ENCODE measurements around the gene LYL1. TPM values are rescaled to one million over a fixed set of nuclear protein-coding genes. Genes with fewer than 3 reads are reported as not detected.

Gene LYL1
- total and polyA plus RNA-seq, 2 of the 13 experiments (the other 11 are each of a cell fraction or from before 2014, with no cell fraction given): 0.75 to 0.92 TPM

DNA sequence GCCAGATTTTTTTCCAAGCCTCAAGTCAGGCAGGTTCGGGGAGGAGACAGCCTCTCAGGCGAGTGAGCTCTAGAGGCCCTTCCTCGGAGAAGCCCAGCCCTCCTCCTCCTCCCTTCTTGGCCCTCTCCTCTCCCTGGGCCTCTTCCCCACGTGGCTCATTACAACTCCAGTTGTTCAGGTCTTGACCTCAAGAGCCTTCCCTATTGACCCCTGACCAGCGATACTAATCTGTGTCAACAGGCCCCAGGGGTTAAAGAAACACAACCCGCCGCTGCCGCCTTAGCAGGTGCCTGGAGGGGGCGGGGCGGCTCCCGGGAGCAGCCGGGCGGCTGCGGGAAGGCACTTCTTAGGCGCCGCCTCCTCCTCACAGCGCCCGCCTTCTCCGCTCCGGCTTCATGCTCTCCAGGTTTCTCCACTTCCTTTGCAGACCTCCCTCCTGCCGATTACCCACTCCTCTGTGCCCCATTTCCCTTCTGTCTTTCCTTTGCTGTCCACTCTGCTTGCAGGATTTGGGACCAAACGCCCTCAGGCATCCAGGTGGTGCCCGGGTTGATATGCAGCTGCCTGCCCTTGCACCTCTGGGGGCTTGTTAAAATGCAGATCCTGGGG lies 51.0 kb downstream of the LYL1 start (continued):
- TF ChIP-seq RNF2 (conservative IDR thresholded peaks at IDR 0.05; ENCODE audit: low read depth) (no peak), SMYD3 (CRISPR knock-in tag; IDR thresholded peaks at IDR 0.05) (no peak), SSRP1 (CRISPR knock-in tag; IDR thresholded peaks at IDR 0.05) (no peak), TCF7 (IDR thresholded peaks at IDR 0.05; ENCODE audit: low read depth) (peak; percentile 66; the same call in 1 of the 2 replicates), NR2C2 (CRISPR knock-in tag; IDR thresholded peaks at IDR 0.05; ENCODE audit: borderline replicate concordance) (peak; percentile 68)
- TF ChIP-seq, protein P1, sequence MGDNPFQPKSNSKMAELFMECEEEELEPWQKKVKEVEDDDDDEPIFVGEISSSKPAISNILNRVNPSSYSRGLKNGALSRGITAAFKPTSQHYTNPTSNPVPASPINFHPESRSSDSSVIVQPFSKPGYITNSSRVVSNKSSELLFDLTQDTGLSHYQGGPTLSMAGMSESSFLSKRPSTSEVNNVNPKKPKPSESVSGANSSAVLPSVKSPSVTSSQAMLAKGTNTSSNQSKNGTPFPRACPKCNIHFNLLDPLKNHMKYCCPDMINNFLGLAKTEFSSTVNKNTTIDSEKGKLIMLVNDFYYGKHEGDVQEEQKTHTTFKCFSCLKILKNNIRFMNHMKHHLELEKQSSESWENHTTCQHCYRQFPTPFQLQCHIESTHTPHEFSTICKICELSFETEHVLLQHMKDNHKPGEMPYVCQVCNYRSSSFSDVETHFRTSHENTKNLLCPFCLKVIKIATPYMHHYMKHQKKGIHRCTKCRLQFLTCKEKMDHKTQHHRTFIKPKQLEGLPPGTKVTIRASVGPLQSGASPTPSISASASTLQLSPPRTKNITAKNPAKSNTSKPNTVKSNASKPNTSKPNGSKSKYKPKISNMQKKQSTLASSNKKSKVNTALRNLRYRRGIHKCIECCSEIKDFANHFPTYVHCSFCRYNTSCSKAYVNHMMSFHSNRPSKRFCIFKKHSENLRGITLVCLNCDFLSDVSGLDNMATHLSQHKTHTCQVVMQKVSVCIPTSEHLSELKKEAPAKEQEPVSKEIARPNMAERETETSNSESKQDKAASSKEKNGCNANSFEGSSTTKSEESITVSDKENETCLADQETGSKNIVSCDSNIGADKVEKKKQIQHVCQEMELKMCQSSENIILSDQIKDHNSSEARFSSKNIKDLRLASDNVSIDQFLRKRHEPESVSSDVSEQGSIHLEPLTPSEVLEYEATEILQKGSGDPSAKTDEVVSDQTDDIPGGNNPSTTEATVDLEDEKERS (CRISPR knock-in tag; IDR thresholded peaks at IDR 0.05): 0 out of 2 replicates have a peak, but pooled peaks have one; percentile 20

DNA sequence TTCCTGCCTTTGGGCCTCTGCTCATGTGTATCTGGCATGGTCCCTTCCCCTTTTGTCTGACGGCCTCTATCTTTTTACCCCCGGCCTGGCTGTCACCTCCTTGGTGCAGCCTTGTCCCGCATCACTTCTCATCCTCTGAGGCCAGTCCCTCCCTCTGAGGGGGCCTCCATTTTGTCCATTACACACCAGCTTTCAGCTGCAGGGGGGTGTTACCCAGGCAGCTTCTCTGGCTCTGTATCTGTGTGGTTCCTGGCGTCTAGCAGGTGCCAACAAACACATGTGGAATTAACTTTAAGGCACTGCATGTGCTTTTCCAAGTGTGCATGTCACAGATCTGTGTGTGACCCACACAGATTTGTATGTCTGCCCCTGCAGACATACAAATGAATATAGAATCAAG lies 52.4 kb downstream of the LYL1 start:
- intact Hi-C loops (cut with micrococcal nuclease; ENCODE audit: unreplicated experiment) (no loop called here), in situ Hi-C loops (cut with HindIII; ENCODE audit: extremely low pct_ligation_motif_present, low pct_unique_long_range_greater_than_20kb) (no loop called here)
- no peak overlapping the region for H3K9ac ChIP-seq (ENCODE audit: insufficient read depth, low read depth, low read length)
- H4K20me1 ChIP-seq (ENCODE audit: insufficient read depth, low read length): peaks cover 10% of the 10 kb centered on the region
- H3K4me2 ChIP-seq (ENCODE audit: low read depth, low read length): no peak overlapping the region
- no peak overlapping the region for H3K4me3 ChIP-seq (replicated peaks in 1 of 3; ENCODE audit: insufficient read depth in 1 of 3, low read depth in 2 of 3, low read length in 3 of 3)
- peaks cover 53% of the 10 kb centered on the region for H3K4me1 ChIP-seq (ENCODE audit: insufficient read depth, low read length)
- ATAC-seq (no peak), FAIRE-seq (no peak), DNase-seq (ENCODE audit: low spot score) (no peak)
- peaks cover 7 to 14% of the 10 kb centered on the region in 2 experiments; a peak in 4 of 5 replicates for H3K36me3 ChIP-seq (replicated peaks in 1 of 2; ENCODE audit: control insufficient read depth in 1 of 2, insufficient read depth in 2 of 2, low read length in 2 of 2)
- H3K9me3 ChIP-seq (ENCODE audit: low read length): no peaks in the 10 kb centered on the region
- no peak for TF ChIP-seq ZFP90 (CRISPR knock-in tag; IDR thresholded peaks at IDR 0.05; ENCODE audit: borderline replicate concordance)
- no peak for TF ChIP-seq ETV5 (CRISPR knock-in tag; IDR thresholded peaks at IDR 0.05; ENCODE audit: borderline replicate concordance)
- TF ChIP-seq HOXA9 (CRISPR knock-in tag; IDR thresholded peaks at IDR 0.05; ENCODE audit: borderline replicate concordance): no peak
- TF ChIP-seq, protein P2, sequence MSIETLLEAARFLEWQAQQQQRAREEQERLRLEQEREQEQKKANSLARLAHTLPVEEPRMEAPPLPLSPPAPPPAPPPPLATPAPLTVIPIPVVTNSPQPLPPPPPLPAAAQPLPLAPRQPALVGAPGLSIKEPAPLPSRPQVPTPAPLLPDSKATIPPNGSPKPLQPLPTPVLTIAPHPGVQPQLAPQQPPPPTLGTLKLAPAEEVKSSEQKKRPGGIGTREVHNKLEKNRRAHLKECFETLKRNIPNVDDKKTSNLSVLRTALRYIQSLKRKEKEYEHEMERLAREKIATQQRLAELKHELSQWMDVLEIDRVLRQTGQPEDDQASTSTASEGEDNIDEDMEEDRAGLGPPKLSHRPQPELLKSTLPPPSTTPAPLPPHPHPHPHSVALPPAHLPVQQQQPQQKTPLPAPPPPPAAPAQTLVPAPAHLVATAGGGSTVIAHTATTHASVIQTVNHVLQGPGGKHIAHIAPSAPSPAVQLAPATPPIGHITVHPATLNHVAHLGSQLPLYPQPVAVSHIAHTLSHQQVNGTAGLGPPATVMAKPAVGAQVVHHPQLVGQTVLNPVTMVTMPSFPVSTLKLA (IDR thresholded peaks at IDR 0.05): peak; percentile 54
- no peak for TF ChIP-seq SMARCC2 (IDR thresholded peaks at IDR 0.05)
- TF ChIP-seq, protein P3, sequence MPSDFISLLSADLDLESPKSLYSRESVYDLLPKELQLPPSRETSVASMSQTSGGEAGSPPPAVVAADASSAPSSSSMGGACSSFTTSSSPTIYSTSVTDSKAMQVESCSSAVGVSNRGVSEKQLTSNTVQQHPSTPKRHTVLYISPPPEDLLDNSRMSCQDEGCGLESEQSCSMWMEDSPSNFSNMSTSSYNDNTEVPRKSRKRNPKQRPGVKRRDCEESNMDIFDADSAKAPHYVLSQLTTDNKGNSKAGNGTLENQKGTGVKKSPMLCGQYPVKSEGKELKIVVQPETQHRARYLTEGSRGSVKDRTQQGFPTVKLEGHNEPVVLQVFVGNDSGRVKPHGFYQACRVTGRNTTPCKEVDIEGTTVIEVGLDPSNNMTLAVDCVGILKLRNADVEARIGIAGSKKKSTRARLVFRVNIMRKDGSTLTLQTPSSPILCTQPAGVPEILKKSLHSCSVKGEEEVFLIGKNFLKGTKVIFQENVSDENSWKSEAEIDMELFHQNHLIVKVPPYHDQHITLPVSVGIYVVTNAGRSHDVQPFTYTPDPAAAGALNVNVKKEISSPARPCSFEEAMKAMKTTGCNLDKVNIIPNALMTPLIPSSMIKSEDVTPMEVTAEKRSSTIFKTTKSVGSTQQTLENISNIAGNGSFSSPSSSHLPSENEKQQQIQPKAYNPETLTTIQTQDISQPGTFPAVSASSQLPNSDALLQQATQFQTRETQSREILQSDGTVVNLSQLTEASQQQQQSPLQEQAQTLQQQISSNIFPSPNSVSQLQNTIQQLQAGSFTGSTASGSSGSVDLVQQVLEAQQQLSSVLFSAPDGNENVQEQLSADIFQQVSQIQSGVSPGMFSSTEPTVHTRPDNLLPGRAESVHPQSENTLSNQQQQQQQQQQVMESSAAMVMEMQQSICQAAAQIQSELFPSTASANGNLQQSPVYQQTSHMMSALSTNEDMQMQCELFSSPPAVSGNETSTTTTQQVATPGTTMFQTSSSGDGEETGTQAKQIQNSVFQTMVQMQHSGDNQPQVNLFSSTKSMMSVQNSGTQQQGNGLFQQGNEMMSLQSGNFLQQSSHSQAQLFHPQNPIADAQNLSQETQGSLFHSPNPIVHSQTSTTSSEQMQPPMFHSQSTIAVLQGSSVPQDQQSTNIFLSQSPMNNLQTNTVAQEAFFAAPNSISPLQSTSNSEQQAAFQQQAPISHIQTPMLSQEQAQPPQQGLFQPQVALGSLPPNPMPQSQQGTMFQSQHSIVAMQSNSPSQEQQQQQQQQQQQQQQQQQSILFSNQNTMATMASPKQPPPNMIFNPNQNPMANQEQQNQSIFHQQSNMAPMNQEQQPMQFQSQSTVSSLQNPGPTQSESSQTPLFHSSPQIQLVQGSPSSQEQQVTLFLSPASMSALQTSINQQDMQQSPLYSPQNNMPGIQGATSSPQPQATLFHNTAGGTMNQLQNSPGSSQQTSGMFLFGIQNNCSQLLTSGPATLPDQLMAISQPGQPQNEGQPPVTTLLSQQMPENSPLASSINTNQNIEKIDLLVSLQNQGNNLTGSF (CRISPR knock-in tag; IDR thresholded peaks at IDR 0.05): no peak
- no peak for TF ChIP-seq MAF1 (CRISPR knock-in tag; IDR thresholded peaks at IDR 0.05; ENCODE audit: borderline replicate concordance)
- H2AFZ ChIP-seq (ENCODE audit: low read length): no peak overlapping the region
- H3K27me3 ChIP-seq (ENCODE audit: control insufficient read depth in 1 of 2, insufficient read depth in 2 of 2, low read length in 2 of 2): no peaks in the 10 kb centered on the region
- ChIA-PET POLR2A (interaction anchor here (2.5 to 7.1 kb wide), 2 partner anchors 10 to 18 kb away, joined by 23 to 121 read pairs; no protein-coding TSS in a partner anchor), CTCF (ENCODE audit: low intra/inter-chr PET ratio, low total read pairs) (no interaction called here)
- BruUV-seq (replicated peaks): no TSS peak
- WGBS (ENCODE audit: low lambda C conversion rate): 95% methylated on average over 4 of the region's 4 CpGs
- H3K27ac ChIP-seq (ENCODE audit: extremely low read length, insufficient read depth, low read length): no peak overlapping the region
- H3K79me2 ChIP-seq (ENCODE audit: insufficient read depth, low read length): peaks cover 26% of the 10 kb centered on the region
